ENCODE results near the gene CDX1. TPM values are rescaled to one million over a fixed set of nuclear protein-coding genes. Genes with fewer than 3 reads are reported as not detected.

The CDX1 gene
- total and polyA plus RNA-seq, 8 donors: 0.31 to 472 (median 2.0) TPM; not detected in 5

DNA sequence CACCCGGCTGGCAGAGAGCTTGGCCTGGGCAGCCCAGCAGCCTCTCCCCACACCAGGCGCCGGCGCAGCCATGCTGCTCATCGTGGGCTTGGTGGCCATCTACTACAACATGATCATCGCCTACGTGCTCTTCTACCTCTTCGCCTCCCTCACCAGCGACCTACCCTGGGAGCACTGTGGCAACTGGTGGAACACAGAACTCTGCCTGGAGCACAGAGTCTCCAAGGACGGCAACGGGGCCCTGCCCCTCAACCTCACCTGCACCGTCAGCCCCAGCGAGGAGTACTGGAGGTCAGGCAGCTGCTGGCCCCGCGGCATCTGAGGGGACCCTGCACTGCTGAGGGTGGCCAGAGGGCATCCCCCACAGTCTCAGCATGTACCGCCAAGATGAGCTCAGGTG lies 30.4 kb downstream of the CDX1 start:
- Histone ChIP-seq H3K9me3 (no peaks in the 10 kb centered on the region), H3K36me3 (no peaks in the 10 kb centered on the region), H3K4me1 (no peaks in the 10 kb centered on the region), H3K27ac (no peak overlapping the region), H3K27me3 (peaks cover 0 to 8% (median 0%) of the 10 kb centered on the region in 3 donors), H3K4me3 (no peak overlapping the region)
- TF ChIP-seq EP300 (IDR thresholded peaks at IDR 0.05) (no peak), CTCF (IDR thresholded peaks at IDR 0.05) (no peak), POLR2AphosphoS5 (IDR thresholded peaks at IDR 0.05) (no peak), POLR2A (IDR thresholded peaks at IDR 0.05) (no peak)
- intact Hi-C loops (cut with DNase I; ENCODE audit: low total_unique reads): no loop called here
- DNase-seq: no peak
- 89 to 95% (median 94%) methylated on average over 13 to 16 of the region's 16 CpGs for WGBS, 5 donors

- Histone ChIP-seq H3K4me3 (no peak overlapping the region), H3K27ac (no peak overlapping the region), H3K9me3 (no peaks in the 10 kb centered on the region), H3K27me3 (peaks cover 0 to 3% (median 0%) of the 10 kb centered on the region in 3 donors), H3K36me3 (no peaks in the 10 kb centered on the region), H3K4me1 (no peaks in the 10 kb centered on the region)
- WGBS, 5 donors: 76 to 95% (median 85%) methylated on average over 1 of the region's 1 CpG
- TF ChIP-seq POLR2A (IDR thresholded peaks at IDR 0.05): no peak
- TF ChIP-seq EP300 (IDR thresholded peaks at IDR 0.05): no peak
- intact Hi-C loops (cut with DNase I; ENCODE audit: low total_unique reads): no loop called here
- no peak for DNase-seq
Measured at GRCh38 chr5:150197476-150197875, 30.9 kb downstream of the CDX1 start.

- Histone ChIP-seq H3K27ac (no peak overlapping the region), H3K36me3 (no peaks in the 10 kb centered on the region), H3K4me3 (no peak overlapping the region), H3K9me3 (no peaks in the 10 kb centered on the region), H3K27me3 (no peaks in the 10 kb centered on the region), H3K4me1 (no peaks in the 10 kb centered on the region)
- 85 to 93% (median 91%) methylated on average over 10 of the region's 10 CpGs for WGBS, 5 donors
- no peak for TF ChIP-seq CTCF (IDR thresholded peaks at IDR 0.05)
- no peak for TF ChIP-seq EP300 (IDR thresholded peaks at IDR 0.05)
- TF ChIP-seq POLR2AphosphoS5 (IDR thresholded peaks at IDR 0.05): no peak
- TF ChIP-seq POLR2A (IDR thresholded peaks at IDR 0.05): no peak
- no peak for DNase-seq
- intact Hi-C loops (cut with DNase I; ENCODE audit: low total_unique reads): no loop called here
Measured at GRCh38 chr5:150202501-150202900, 35.9 kb downstream of the CDX1 start.

- Histone ChIP-seq H3K4me3 (no peak overlapping the region), H3K4me1 (no peaks in the 10 kb centered on the region), H3K27me3 (peaks cover 0 to 9% (median 4%) of the 10 kb centered on the region in 3 donors), H3K9me3 (no peaks in the 10 kb centered on the region), H3K27ac (no peak overlapping the region), H3K36me3 (no peaks in the 10 kb centered on the region)
- WGBS, 5 donors: 74 to 82% (median 80%) methylated on average over 6 to 12 of the region's 12 CpGs
- intact Hi-C loops (cut with DNase I; ENCODE audit: low total_unique reads): no loop called here
- DNase-seq: no peak
- TF ChIP-seq POLR2A (IDR thresholded peaks at IDR 0.05) (no peak), EP300 (IDR thresholded peaks at IDR 0.05) (no peak), CTCF (IDR thresholded peaks at IDR 0.05) (no peak), POLR2AphosphoS5 (IDR thresholded peaks at IDR 0.05) (no peak)
Measured at GRCh38 chr5:150203832-150204589, 37.4 kb downstream of the CDX1 start.

DNA sequence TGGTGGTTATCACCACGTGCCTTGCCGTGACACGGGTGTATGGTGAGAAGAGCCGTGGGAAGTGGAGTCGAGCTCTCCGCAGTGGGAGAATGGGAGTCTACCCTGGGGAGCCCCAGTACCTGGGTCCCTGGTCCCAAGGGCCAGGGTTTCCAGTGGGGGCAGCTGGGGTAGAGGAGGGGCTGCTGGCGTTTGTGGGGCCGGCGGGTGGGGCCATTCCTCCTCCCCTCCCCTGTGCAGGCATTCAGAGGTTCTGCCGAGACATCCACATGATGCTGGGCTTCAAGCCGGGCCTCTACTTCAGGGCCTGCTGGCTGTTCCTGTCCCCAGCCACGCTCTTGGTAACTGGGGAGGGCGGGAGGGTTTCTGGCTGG lies 38.0 kb downstream of the CDX1 start:
- intact Hi-C loops (cut with DNase I; ENCODE audit: low total_unique reads): no loop called here
- DNase-seq: no peak
- Histone ChIP-seq H3K4me1 (no peaks in the 10 kb centered on the region), H3K9me3 (no peaks in the 10 kb centered on the region), H3K27ac (no peak overlapping the region), H3K36me3 (no peaks in the 10 kb centered on the region), H3K4me3 (no peak overlapping the region), H3K27me3 (peaks cover 0 to 13% (median 4%) of the 10 kb centered on the region in 3 donors)
- TF ChIP-seq CTCF (IDR thresholded peaks at IDR 0.05) (no peak), EP300 (IDR thresholded peaks at IDR 0.05) (no peak), POLR2A (IDR thresholded peaks at IDR 0.05) (no peak), POLR2AphosphoS5 (IDR thresholded peaks at IDR 0.05) (no peak)
- 88 to 95% (median 94%) methylated on average over 11 to 13 of the region's 13 CpGs for WGBS, 5 donors
